WTC11 (cell line): Measurements from ENCODE around the gene BABAM2. TPM values are rescaled to one million over a fixed set of nuclear protein-coding genes. Genes with fewer than 3 reads are reported as not detected.

Experiments used
- ATAC-seq: fragments of 200-7000 bp; cut with Tn5 transposase; 2 replicates; pipeline ENCODE4 v1.10.0; 2021; ENCODE audit warnings: mild to moderate bottlenecking, moderate library complexity
- CTCF ChIA-PET: fragments of 300-600 bp; sonication (Branson Sonifier 250); formaldehyde crosslinking; loops from one replicate; lab custom pipeline; 2021; ENCODE audit warnings: antibody characterized with exemption; lab: Charles Lee
- POLR2A ChIA-PET: fragments of 350-600 bp; sonication (Branson Sonifier 250); formaldehyde crosslinking; loops from one replicate; lab custom pipeline; 2021; ENCODE audit warnings: antibody characterized with exemption; lab: Charles Lee
- DNase-seq: peaks from one replicate; pipeline ENCODE4 v3.0.0; 2021; ENCODE audit warnings: low spot score
- H3K27ac Mint-ChIP-seq: 2 replicates; pipeline ENCODE4 v1.8.0; 2021; ENCODE audit warnings: mixed read lengths
- H3K27me3 Mint-ChIP-seq: 2 replicates; pipeline ENCODE4 v1.8.0; 2021; ENCODE audit warnings: low read depth, mild to moderate bottlenecking, moderate library complexity, mixed read lengths
- H3K36me3 Mint-ChIP-seq: 2 replicates; pipeline ENCODE4 v1.8.0; 2021; ENCODE audit warnings: mixed read lengths
- H3K4me1 Mint-ChIP-seq: 2 replicates; pipeline ENCODE4 v1.8.0; 2022; ENCODE audit warnings: mixed read lengths
- H3K4me3 Mint-ChIP-seq: 2 replicates; pipeline ENCODE4 v1.8.0; 2021; ENCODE audit warnings: mild to moderate bottlenecking, moderate library complexity, mixed read lengths
- H3K9me3 Mint-ChIP-seq: 2 replicates; pipeline ENCODE4 v1.8.0; 2021; ENCODE audit warnings: mixed read lengths
- ATF2 ChIP-seq: sonication (generic); formaldehyde crosslinking; IDR thresholded peaks from 2 replicates; pipeline ENCODE4 v1.8.1; 2022; ENCODE audit warnings: low read depth, missing genetic modification reagents, borderline replicate concordance
- ATF6 ChIP-seq: sonication (generic); formaldehyde crosslinking; IDR thresholded peaks from 2 replicates; pipeline ENCODE4 v1.8.1; 2023; ENCODE audit warnings: mild to moderate bottlenecking, missing genetic modification reagents
- ELF4 ChIP-seq: sonication (generic); formaldehyde crosslinking; IDR thresholded peaks from 2 replicates; pipeline ENCODE4 v1.8.1; 2022; ENCODE audit warnings: low read depth, mild to moderate bottlenecking, moderate library complexity, missing genetic modification reagents
- FOXK1 ChIP-seq: sonication (generic); formaldehyde crosslinking; IDR thresholded peaks from 2 replicates; pipeline ENCODE4 v1.8.0; 2022; ENCODE audit warnings: mild to moderate bottlenecking, moderate library complexity, missing genetic modification reagents
- GRHL2 ChIP-seq: fragments of 250-450 bp; sonication (Bioruptor Pico); IDR thresholded peaks from 2 replicates; pipeline ENCODE4 v1.8.0; 2022; ENCODE audit warnings: mild to moderate bottlenecking, moderate library complexity; ENCODE audit not compliant: insufficient replicate concordance, severe bottlenecking
- NR1H2 ChIP-seq: sonication (generic); formaldehyde crosslinking; IDR thresholded peaks from 2 replicates; pipeline ENCODE4 v1.9.0; 2021; ENCODE audit warnings: mild to moderate bottlenecking, moderate library complexity, missing genetic modification reagents
- NR3C1 ChIP-seq: sonication (generic); formaldehyde crosslinking; conservative IDR thresholded peaks from 2 replicates; pipeline ENCODE4 v1.8.1; 2023; ENCODE audit warnings: low read depth, mild to moderate bottlenecking, missing genetic modification reagents
- RORB ChIP-seq: fragments of 250-450 bp; sonication (Bioruptor Pico); IDR thresholded peaks from 2 replicates; pipeline ENCODE4 v1.9.0; 2021; ENCODE audit warnings: mild to moderate bottlenecking
- SMAD3 ChIP-seq: sonication (generic); formaldehyde crosslinking; IDR thresholded peaks from 2 replicates; pipeline ENCODE4 v1.8.0; 2022; ENCODE audit warnings: missing genetic modification reagents, mild to moderate bottlenecking, borderline replicate concordance
- USF1 ChIP-seq: sonication (generic); formaldehyde crosslinking; IDR thresholded peaks from 2 replicates; pipeline ENCODE4 v1.8.0; 2022; ENCODE audit warnings: mild to moderate bottlenecking, missing genetic modification reagents
- ZBTB21 ChIP-seq: sonication (generic); formaldehyde crosslinking; IDR thresholded peaks from 2 replicates; pipeline ENCODE4 v1.8.1; 2023; ENCODE audit warnings: mild to moderate bottlenecking, missing genetic modification reagents, borderline replicate concordance
- ZNF425 ChIP-seq: fragments of 250-450 bp; sonication (Bioruptor Pico); conservative IDR thresholded peaks from 2 replicates; pipeline ENCODE4 v1.9.0; 2021; ENCODE audit warnings: mild to moderate bottlenecking
- total RNA-seq: library from RNA; stranded (reverse); gene quantifications from 3 replicates; pipeline ENCODE4 v1.2.3, GENCODE V29; 2021
- TF ChIP-seq, protein P1 (sequence below): fragments of 250-450 bp; sonication (Bioruptor Pico); IDR thresholded peaks from 2 replicates; pipeline ENCODE4 v1.9.0; 2021; ENCODE audit warnings: mild to moderate bottlenecking, borderline replicate concordance
- TF ChIP-seq, protein P2 (sequence below): sonication (generic); formaldehyde crosslinking; IDR thresholded peaks from 2 replicates; pipeline ENCODE4 v1.8.0; 2022; ENCODE audit warnings: mild to moderate bottlenecking, missing genetic modification reagents
- TF ChIP-seq, protein P3 (sequence below): sonication (generic); formaldehyde crosslinking; IDR thresholded peaks from 2 replicates; pipeline ENCODE4 v1.8.1; 2022; ENCODE audit warnings: mild to moderate bottlenecking, missing genetic modification reagents, moderate library complexity, borderline replicate concordance
- TF ChIP-seq, protein P4 (sequence below): sonication (generic); formaldehyde crosslinking; IDR thresholded peaks from 2 replicates; pipeline ENCODE4 v1.8.1; 2023; ENCODE audit warnings: mild to moderate bottlenecking, moderate library complexity, missing genetic modification reagents
- TF ChIP-seq, protein P5 (sequence below): fragments of 250-450 bp; sonication (Bioruptor Pico); IDR thresholded peaks from 2 replicates; pipeline ENCODE4 v1.9.0; 2021; ENCODE audit warnings: mild to moderate bottlenecking

Gene BABAM2
- total RNA-seq, 1 experiment from 2014 or later, result 16.5 TPM

DNA sequence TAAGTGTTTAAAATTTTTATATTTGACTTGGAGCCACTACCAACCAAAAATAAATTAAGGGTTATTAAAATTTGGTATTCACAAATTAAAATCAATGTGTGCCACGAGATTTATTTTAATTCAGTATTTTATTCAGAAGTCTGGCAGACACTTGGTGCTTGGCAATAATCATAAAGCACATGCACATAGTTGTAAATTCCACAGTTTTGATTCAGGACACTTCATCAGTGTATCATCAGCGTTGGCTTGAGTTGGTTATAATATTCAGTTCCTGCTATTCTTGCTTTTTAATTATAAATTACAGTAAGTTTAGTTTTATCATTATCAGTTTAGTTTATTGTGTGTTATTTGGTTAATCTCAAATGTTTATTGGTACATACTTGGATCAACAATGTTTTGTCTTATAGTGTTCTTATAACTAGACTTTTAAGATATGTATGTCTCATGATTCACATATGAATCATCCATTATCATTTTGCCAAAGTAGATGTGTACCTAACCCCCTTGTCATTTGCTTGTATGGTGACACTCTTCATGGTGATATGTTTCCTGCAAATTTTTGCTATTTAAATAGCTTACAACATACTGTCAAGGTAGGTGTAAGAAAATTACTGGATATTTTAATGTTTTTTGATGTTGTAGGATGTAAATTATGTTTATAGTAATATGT, 237.9 kb downstream of the BABAM2 start (continued):
- TF ChIP-seq ATF2 (CRISPR knock-in tag), result no peak
- no peak for TF ChIP-seq RORB
- TF ChIP-seq FOXK1 (CRISPR knock-in tag), result no peak
- TF ChIP-seq GRHL2 (CRISPR knock-in tag), result no peak
- no peak for TF ChIP-seq USF1
- TF ChIP-seq, protein P1, sequence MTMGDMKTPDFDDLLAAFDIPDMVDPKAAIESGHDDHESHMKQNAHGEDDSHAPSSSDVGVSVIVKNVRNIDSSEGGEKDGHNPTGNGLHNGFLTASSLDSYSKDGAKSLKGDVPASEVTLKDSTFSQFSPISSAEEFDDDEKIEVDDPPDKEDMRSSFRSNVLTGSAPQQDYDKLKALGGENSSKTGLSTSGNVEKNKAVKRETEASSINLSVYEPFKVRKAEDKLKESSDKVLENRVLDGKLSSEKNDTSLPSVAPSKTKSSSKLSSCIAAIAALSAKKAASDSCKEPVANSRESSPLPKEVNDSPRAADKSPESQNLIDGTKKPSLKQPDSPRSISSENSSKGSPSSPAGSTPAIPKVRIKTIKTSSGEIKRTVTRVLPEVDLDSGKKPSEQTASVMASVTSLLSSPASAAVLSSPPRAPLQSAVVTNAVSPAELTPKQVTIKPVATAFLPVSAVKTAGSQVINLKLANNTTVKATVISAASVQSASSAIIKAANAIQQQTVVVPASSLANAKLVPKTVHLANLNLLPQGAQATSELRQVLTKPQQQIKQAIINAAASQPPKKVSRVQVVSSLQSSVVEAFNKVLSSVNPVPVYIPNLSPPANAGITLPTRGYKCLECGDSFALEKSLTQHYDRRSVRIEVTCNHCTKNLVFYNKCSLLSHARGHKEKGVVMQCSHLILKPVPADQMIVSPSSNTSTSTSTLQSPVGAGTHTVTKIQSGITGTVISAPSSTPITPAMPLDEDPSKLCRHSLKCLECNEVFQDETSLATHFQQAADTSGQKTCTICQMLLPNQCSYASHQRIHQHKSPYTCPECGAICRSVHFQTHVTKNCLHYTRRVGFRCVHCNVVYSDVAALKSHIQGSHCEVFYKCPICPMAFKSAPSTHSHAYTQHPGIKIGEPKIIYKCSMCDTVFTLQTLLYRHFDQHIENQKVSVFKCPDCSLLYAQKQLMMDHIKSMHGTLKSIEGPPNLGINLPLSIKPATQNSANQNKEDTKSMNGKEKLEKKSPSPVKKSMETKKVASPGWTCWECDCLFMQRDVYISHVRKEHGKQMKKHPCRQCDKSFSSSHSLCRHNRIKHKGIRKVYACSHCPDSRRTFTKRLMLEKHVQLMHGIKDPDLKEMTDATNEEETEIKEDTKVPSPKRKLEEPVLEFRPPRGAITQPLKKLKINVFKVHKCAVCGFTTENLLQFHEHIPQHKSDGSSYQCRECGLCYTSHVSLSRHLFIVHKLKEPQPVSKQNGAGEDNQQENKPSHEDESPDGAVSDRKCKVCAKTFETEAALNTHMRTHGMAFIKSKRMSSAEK (CRISPR knock-in tag), result no peak
- TF ChIP-seq NR3C1 (CRISPR knock-in tag), result no peak

GRCh38 chr2:28129955-28130695, 239.6 kb downstream of the BABAM2 start:
- H3K4me3 Mint-ChIP-seq, result no peak overlapping the region
- no peak for DNase-seq
- ChIA-PET POLR2A (no interaction called here), CTCF (no interaction called here)
- no peaks in the 10 kb centered on the region for H3K27me3 Mint-ChIP-seq
- peaks cover 9% of the 10 kb centered on the region for H3K9me3 Mint-ChIP-seq
- no peak for ATAC-seq
- H3K27ac Mint-ChIP-seq, result no peak overlapping the region
- H3K4me1 Mint-ChIP-seq, result no peaks in the 10 kb centered on the region
- H3K36me3 Mint-ChIP-seq, result 0 out of 2 replicates have a peak, but pooled peaks cover 2% of the 10 kb centered on the region
- TF ChIP-seq USF1 (no peak), NR1H2 (CRISPR knock-in tag) (no peak), GRHL2 (CRISPR knock-in tag) (no peak), SMAD3 (no peak), ZNF425 (no peak), ATF6 (CRISPR knock-in tag) (no peak), ELF4 (no peak), ZBTB21 (CRISPR knock-in tag) (no peak)
- TF ChIP-seq, protein P2, sequence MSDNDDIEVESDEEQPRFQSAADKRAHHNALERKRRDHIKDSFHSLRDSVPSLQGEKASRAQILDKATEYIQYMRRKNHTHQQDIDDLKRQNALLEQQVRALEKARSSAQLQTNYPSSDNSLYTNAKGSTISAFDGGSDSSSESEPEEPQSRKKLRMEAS, result no peak
- TF ChIP-seq, protein P3, sequence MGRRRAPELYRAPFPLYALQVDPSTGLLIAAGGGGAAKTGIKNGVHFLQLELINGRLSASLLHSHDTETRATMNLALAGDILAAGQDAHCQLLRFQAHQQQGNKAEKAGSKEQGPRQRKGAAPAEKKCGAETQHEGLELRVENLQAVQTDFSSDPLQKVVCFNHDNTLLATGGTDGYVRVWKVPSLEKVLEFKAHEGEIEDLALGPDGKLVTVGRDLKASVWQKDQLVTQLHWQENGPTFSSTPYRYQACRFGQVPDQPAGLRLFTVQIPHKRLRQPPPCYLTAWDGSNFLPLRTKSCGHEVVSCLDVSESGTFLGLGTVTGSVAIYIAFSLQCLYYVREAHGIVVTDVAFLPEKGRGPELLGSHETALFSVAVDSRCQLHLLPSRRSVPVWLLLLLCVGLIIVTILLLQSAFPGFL, result no peak
- TF ChIP-seq, protein P4, sequence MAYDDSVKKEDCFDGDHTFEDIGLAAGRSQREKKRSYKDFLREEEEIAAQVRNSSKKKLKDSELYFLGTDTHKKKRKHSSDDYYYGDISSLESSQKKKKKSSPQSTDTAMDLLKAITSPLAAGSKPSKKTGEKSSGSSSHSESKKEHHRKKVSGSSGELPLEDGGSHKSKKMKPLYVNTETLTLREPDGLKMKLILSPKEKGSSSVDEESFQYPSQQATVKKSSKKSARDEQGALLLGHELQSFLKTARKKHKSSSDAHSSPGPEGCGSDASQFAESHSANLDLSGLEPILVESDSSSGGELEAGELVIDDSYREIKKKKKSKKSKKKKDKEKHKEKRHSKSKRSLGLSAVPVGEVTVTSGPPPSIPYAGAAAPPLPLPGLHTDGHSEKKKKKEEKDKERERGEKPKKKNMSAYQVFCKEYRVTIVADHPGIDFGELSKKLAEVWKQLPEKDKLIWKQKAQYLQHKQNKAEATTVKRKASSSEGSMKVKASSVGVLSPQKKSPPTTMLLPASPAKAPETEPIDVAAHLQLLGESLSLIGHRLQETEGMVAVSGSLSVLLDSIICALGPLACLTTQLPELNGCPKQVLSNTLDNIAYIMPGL, result no peak
- TF ChIP-seq, protein P5, sequence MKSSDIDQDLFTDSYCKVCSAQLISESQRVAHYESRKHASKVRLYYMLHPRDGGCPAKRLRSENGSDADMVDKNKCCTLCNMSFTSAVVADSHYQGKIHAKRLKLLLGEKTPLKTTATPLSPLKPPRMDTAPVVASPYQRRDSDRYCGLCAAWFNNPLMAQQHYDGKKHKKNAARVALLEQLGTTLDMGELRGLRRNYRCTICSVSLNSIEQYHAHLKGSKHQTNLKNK (CRISPR knock-in tag), result no peak
